WTC11 (cell line): ENCODE measurements around the gene RFNG. TPM values are rescaled to one million over a fixed set of nuclear protein-coding genes. Genes with fewer than 3 reads are reported as not detected.

ENCODE experiments used
- ATAC-seq: fragments of 200-7000 bp; cut with Tn5 transposase; 2 replicates; pipeline ENCODE4 v1.10.0; 2021; ENCODE audit warnings: mild to moderate bottlenecking, moderate library complexity
- CTCF ChIA-PET: fragments of 300-600 bp; sonication (Branson Sonifier 250); formaldehyde crosslinking; loops from one replicate; lab custom pipeline; 2021; ENCODE audit warnings: antibody characterized with exemption; lab: Charles Lee
- POLR2A ChIA-PET: fragments of 350-600 bp; sonication (Branson Sonifier 250); formaldehyde crosslinking; loops from one replicate; lab custom pipeline; 2021; ENCODE audit warnings: antibody characterized with exemption; lab: Charles Lee
- DNase-seq: peaks from one replicate; pipeline ENCODE4 v3.0.0; 2021; ENCODE audit warnings: low spot score
- H3K27ac Mint-ChIP-seq: 2 replicates; pipeline ENCODE4 v1.8.0; 2021; ENCODE audit warnings: mixed read lengths
- H3K27me3 Mint-ChIP-seq: 2 replicates; pipeline ENCODE4 v1.8.0; 2021; ENCODE audit warnings: low read depth, mild to moderate bottlenecking, moderate library complexity, mixed read lengths
- H3K36me3 Mint-ChIP-seq: 2 replicates; pipeline ENCODE4 v1.8.0; 2021; ENCODE audit warnings: mixed read lengths
- H3K4me1 Mint-ChIP-seq: 2 replicates; pipeline ENCODE4 v1.8.0; 2022; ENCODE audit warnings: mixed read lengths
- H3K4me3 Mint-ChIP-seq: 2 replicates; pipeline ENCODE4 v1.8.0; 2021; ENCODE audit warnings: mild to moderate bottlenecking, moderate library complexity, mixed read lengths
- H3K9me3 Mint-ChIP-seq: 2 replicates; pipeline ENCODE4 v1.8.0; 2021; ENCODE audit warnings: mixed read lengths
- FOXP1 ChIP-seq: sonication (generic); formaldehyde crosslinking; IDR thresholded peaks from 2 replicates; pipeline ENCODE4 v1.8.0; 2022; ENCODE audit warnings: missing genetic modification reagents, mild to moderate bottlenecking, moderate library complexity, borderline replicate concordance
- GABPB1 ChIP-seq: sonication (generic); formaldehyde crosslinking; IDR thresholded peaks from 2 replicates; pipeline ENCODE4 v1.8.1; 2023; ENCODE audit warnings: mild to moderate bottlenecking, missing genetic modification reagents
- RELA ChIP-seq: sonication (generic); formaldehyde crosslinking; IDR thresholded peaks from 2 replicates; pipeline ENCODE4 v1.8.1; 2022; ENCODE audit warnings: missing genetic modification reagents, mild to moderate bottlenecking, borderline replicate concordance
- SMAD3 ChIP-seq: sonication (generic); formaldehyde crosslinking; IDR thresholded peaks from 2 replicates; pipeline ENCODE4 v1.8.0; 2022; ENCODE audit warnings: missing genetic modification reagents, mild to moderate bottlenecking, borderline replicate concordance
- TCF7 ChIP-seq: sonication (generic); formaldehyde crosslinking; IDR thresholded peaks from 2 replicates; pipeline ENCODE4 v1.8.0; 2022; ENCODE audit warnings: mild to moderate bottlenecking, low read depth, missing genetic modification reagents, moderate library complexity
- ZNF138 ChIP-seq: sonication (generic); formaldehyde crosslinking; conservative IDR thresholded peaks from 2 replicates; pipeline ENCODE4 v1.8.1; 2022; ENCODE audit warnings: mild to moderate bottlenecking, moderate library complexity, missing genetic modification reagents
- ZNF263 ChIP-seq: sonication (generic); formaldehyde crosslinking; IDR thresholded peaks from 2 replicates; pipeline ENCODE4 v1.8.1; 2022; ENCODE audit warnings: low read depth, mild to moderate bottlenecking, moderate library complexity, missing genetic modification reagents
- ZNF317 ChIP-seq: sonication (generic); formaldehyde crosslinking; IDR thresholded peaks from 2 replicates; pipeline ENCODE4 v1.8.1; 2023; ENCODE audit warnings: low read depth, mild to moderate bottlenecking, moderate library complexity, missing genetic modification reagents, borderline replicate concordance
- ZNF423 ChIP-seq: fragments of 250-450 bp; sonication (Bioruptor Pico); IDR thresholded peaks from 2 replicates; pipeline ENCODE4 v2.1.2; 2022; ENCODE audit warnings: mild to moderate bottlenecking, moderate library complexity
- total RNA-seq: library from RNA; stranded (reverse); gene quantifications from 3 replicates; pipeline ENCODE4 v1.2.3, GENCODE V29; 2021
- TF ChIP-seq, protein P1 (sequence below): fragments of 250-450 bp; sonication (Bioruptor Pico); IDR thresholded peaks from 2 replicates; pipeline ENCODE4 v1.9.0; 2021; ENCODE audit warnings: mild to moderate bottlenecking, borderline replicate concordance
- TF ChIP-seq, protein P2 (sequence below): sonication (generic); formaldehyde crosslinking; conservative IDR thresholded peaks from 2 replicates; pipeline ENCODE4 v1.8.1; 2022; ENCODE audit warnings: mild to moderate bottlenecking, missing genetic modification reagents
- TF ChIP-seq, protein P3 (sequence below): sonication (generic); formaldehyde crosslinking; IDR thresholded peaks from 2 replicates; pipeline ENCODE4 v1.8.1; 2023; ENCODE audit warnings: mild to moderate bottlenecking, missing genetic modification reagents
- TF ChIP-seq, protein P4 (sequence below): sonication (generic); formaldehyde crosslinking; IDR thresholded peaks from 2 replicates; pipeline ENCODE4 v1.8.1; 2023; ENCODE audit warnings: mild to moderate bottlenecking, missing genetic modification reagents, borderline replicate concordance
- TF ChIP-seq, protein P5 (sequence below): sonication (generic); formaldehyde crosslinking; IDR thresholded peaks from 2 replicates; pipeline ENCODE4 v1.8.0; 2023; ENCODE audit warnings: missing genetic modification reagents

RFNG gene
- total RNA-seq, 1 experiment from 2014 or later: 41.6 TPM

DNA sequence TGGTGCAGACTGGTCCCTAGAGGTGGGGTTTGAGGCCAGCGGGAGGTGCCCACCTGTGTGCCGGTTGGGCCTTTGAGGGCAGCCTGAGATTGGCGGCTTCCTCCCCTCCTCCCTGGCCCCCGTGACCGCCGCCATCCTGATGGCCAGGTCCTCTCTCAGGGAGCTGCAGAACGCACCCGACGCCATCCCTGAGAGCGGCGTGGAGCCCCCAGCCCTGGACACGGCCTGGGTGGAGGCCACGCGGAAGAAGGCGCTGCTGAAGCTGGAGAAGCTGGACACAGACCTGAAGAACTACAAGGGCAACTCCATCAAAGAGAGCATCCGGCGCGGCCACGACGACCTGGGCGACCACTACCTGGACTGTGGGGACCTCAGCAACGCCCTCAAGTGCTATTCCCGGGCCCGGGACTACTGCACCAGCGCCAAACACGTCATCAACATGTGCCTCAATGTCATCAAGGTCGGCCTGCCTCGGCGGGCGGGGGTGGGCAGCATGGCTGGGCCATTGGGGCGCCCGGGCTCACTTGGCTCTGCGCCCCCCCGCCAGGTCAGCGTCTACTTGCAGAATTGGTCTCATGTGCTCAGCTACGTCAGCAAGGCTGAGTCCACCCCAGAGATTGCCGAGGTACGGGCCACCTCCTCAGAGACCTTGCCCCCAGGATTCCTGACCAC, 2.9 kb upstream of the RFNG start:
- no peaks in the 10 kb centered on the region for H3K27me3 Mint-ChIP-seq
- POLR2A ChIA-PET: interaction anchor here (0.5 to 1.6 kb wide), 2 partner anchors 17 to 323 kb away, joined by 3 to 5 read pairs; partner anchors contain the start of gene DCXR

DNA sequence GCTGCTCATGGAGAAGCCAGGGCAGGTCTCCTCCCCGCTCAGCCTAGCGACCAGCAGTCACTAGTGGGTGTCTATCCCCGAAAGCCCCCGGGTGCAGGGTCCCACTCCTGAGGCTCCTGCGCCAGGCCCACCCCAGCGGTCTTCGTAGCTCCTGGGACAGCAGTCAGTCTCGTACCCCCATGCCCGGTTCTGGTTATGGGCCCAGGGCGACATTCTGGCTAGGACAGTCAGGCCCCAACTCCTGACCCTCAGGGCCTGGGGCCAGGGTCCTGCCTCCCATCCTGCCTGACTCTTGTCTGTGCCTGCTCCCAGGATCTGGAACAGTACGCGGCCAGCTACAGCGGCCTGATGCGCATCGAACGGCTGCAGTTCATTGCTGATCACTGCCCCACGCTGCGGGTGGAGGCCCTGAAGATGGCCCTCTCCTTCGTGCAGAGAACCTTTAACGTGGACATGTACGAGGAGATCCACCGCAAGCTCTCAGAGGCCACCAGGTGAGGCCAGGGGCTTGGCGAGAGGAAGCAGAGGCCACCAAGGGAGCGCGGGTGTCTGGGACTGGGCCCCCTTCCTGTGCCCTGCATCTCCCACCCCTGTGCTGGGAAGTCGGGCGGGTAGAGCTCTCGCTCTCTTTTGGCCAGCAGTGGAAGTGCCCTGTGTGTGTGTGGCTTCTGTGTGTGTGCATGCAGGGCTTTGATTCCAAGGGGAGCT, 2.1 kb upstream of the RFNG start:
- no peak for DNase-seq
- H3K27me3 Mint-ChIP-seq: no peaks in the 10 kb centered on the region
- ATAC-seq: no peak
- POLR2A ChIA-PET: interaction anchor here (1.6 kb wide), 1 partner anchor 16 kb away, joined by 5 read pairs; the partner anchor contains the start of gene DCXR
- CTCF ChIA-PET: interaction anchor here (5.8 kb wide), 1 partner anchor 23 kb away, joined by 31 read pairs; the partner anchor contains the start of gene RAC3
- no peaks in the 10 kb centered on the region for H3K9me3 Mint-ChIP-seq
- H3K4me1 Mint-ChIP-seq: peaks cover 4% of the 10 kb centered on the region
- peaks cover 5% of the 10 kb centered on the region; the same call in 1 of the 2 replicates for H3K36me3 Mint-ChIP-seq
- TF ChIP-seq ZNF263 (CRISPR knock-in tag) (no peak), ZNF423 (CRISPR knock-in tag) (no peak), TCF7 (CRISPR knock-in tag) (no peak), GABPB1 (no peak)
- TF ChIP-seq, protein P1, sequence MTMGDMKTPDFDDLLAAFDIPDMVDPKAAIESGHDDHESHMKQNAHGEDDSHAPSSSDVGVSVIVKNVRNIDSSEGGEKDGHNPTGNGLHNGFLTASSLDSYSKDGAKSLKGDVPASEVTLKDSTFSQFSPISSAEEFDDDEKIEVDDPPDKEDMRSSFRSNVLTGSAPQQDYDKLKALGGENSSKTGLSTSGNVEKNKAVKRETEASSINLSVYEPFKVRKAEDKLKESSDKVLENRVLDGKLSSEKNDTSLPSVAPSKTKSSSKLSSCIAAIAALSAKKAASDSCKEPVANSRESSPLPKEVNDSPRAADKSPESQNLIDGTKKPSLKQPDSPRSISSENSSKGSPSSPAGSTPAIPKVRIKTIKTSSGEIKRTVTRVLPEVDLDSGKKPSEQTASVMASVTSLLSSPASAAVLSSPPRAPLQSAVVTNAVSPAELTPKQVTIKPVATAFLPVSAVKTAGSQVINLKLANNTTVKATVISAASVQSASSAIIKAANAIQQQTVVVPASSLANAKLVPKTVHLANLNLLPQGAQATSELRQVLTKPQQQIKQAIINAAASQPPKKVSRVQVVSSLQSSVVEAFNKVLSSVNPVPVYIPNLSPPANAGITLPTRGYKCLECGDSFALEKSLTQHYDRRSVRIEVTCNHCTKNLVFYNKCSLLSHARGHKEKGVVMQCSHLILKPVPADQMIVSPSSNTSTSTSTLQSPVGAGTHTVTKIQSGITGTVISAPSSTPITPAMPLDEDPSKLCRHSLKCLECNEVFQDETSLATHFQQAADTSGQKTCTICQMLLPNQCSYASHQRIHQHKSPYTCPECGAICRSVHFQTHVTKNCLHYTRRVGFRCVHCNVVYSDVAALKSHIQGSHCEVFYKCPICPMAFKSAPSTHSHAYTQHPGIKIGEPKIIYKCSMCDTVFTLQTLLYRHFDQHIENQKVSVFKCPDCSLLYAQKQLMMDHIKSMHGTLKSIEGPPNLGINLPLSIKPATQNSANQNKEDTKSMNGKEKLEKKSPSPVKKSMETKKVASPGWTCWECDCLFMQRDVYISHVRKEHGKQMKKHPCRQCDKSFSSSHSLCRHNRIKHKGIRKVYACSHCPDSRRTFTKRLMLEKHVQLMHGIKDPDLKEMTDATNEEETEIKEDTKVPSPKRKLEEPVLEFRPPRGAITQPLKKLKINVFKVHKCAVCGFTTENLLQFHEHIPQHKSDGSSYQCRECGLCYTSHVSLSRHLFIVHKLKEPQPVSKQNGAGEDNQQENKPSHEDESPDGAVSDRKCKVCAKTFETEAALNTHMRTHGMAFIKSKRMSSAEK (CRISPR knock-in tag): no peak
- TF ChIP-seq, all 79 proteins: peak for 0
- H3K4me3 Mint-ChIP-seq: peak overlapping the region; percentile 84
- H3K27ac Mint-ChIP-seq: no peak overlapping the region

More for the DNA sequence above, 2.9 kb upstream of the RFNG start:
- Mint-ChIP-seq H3K9me3 (no peaks in the 10 kb centered on the region), H3K27ac (no peak overlapping the region), H3K4me1 (peaks cover 4% of the 10 kb centered on the region), H3K36me3 (peaks cover 5% of the 10 kb centered on the region; the same call in 1 of the 2 replicates), H3K4me3 (no peak overlapping the region)
- no peak for DNase-seq
- ATAC-seq: no peak
- TF ChIP-seq ZNF138: no peak
- TF ChIP-seq, protein P2, sequence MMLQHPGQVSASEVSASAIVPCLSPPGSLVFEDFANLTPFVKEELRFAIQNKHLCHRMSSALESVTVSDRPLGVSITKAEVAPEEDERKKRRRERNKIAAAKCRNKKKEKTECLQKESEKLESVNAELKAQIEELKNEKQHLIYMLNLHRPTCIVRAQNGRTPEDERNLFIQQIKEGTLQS (CRISPR knock-in tag): no peak
- no peak for TF ChIP-seq SMAD3 (CRISPR knock-in tag)
- CTCF ChIA-PET: interaction anchor here (5.8 kb wide), 1 partner anchor 24 kb away, joined by 31 read pairs; the partner anchor contains the start of gene RAC3

DNA sequence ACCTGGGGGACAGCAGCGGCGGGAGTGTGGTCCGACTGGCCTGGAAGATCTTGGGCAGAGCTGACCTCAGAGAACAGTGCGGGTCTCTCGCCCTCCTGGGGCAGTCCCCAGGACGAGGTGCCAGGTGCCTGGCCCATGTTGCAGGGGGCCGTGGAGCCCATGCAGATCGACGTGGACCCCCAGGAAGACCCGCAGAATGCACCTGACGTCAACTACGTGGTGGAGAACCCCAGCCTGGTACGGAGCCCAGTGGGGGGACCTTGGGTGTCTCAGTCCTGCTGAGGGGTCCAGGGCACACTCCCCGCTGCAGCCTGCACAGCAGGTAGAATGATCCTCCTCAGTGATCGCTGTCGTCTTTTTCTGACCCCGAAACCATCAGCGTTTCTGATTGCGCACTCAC, 1.5 kb upstream of the RFNG start:
- no peak for ATAC-seq
- ChIA-PET POLR2A (interaction anchor here (1.6 kb wide), 1 partner anchor 16 kb away, joined by 5 read pairs; the partner anchor contains the start of gene DCXR), CTCF (interaction anchor here (5.8 kb wide), 1 partner anchor 23 kb away, joined by 31 read pairs; the partner anchor contains the start of gene RAC3)

More for the DNA sequence above, 1.5 kb upstream of the RFNG start:
- peaks cover 4% of the 10 kb centered on the region for H3K4me1 Mint-ChIP-seq
- DNase-seq: no peak
- H3K36me3 Mint-ChIP-seq: peaks cover 5% of the 10 kb centered on the region; the same call in 1 of the 2 replicates
- no peaks in the 10 kb centered on the region for H3K27me3 Mint-ChIP-seq
- TF ChIP-seq, protein P3, sequence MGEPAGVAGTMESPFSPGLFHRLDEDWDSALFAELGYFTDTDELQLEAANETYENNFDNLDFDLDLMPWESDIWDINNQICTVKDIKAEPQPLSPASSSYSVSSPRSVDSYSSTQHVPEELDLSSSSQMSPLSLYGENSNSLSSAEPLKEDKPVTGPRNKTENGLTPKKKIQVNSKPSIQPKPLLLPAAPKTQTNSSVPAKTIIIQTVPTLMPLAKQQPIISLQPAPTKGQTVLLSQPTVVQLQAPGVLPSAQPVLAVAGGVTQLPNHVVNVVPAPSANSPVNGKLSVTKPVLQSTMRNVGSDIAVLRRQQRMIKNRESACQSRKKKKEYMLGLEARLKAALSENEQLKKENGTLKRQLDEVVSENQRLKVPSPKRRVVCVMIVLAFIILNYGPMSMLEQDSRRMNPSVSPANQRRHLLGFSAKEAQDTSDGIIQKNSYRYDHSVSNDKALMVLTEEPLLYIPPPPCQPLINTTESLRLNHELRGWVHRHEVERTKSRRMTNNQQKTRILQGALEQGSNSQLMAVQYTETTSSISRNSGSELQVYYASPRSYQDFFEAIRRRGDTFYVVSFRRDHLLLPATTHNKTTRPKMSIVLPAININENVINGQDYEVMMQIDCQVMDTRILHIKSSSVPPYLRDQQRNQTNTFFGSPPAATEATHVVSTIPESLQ (CRISPR knock-in tag): no peak
- no peak for TF ChIP-seq RELA (CRISPR knock-in tag)
- no peak for TF ChIP-seq ZNF317
- TF ChIP-seq ZNF138: no peak
- TF ChIP-seq, protein P4, sequence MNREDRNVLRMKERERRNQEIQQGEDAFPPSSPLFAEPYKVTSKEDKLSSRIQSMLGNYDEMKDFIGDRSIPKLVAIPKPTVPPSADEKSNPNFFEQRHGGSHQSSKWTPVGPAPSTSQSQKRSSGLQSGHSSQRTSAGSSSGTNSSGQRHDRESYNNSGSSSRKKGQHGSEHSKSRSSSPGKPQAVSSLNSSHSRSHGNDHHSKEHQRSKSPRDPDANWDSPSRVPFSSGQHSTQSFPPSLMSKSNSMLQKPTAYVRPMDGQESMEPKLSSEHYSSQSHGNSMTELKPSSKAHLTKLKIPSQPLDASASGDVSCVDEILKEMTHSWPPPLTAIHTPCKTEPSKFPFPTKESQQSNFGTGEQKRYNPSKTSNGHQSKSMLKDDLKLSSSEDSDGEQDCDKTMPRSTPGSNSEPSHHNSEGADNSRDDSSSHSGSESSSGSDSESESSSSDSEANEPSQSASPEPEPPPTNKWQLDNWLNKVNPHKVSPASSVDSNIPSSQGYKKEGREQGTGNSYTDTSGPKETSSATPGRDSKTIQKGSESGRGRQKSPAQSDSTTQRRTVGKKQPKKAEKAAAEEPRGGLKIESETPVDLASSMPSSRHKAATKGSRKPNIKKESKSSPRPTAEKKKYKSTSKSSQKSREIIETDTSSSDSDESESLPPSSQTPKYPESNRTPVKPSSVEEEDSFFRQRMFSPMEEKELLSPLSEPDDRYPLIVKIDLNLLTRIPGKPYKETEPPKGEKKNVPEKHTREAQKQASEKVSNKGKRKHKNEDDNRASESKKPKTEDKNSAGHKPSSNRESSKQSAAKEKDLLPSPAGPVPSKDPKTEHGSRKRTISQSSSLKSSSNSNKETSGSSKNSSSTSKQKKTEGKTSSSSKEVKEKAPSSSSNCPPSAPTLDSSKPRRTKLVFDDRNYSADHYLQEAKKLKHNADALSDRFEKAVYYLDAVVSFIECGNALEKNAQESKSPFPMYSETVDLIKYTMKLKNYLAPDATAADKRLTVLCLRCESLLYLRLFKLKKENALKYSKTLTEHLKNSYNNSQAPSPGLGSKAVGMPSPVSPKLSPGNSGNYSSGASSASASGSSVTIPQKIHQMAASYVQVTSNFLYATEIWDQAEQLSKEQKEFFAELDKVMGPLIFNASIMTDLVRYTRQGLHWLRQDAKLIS: no peak
- TF ChIP-seq, protein P2 (CRISPR knock-in tag): no peak
- 0 out of 2 replicates have a peak, but pooled peaks have one; percentile 12 for TF ChIP-seq FOXP1 (CRISPR knock-in tag)
- TF ChIP-seq, protein P5, sequence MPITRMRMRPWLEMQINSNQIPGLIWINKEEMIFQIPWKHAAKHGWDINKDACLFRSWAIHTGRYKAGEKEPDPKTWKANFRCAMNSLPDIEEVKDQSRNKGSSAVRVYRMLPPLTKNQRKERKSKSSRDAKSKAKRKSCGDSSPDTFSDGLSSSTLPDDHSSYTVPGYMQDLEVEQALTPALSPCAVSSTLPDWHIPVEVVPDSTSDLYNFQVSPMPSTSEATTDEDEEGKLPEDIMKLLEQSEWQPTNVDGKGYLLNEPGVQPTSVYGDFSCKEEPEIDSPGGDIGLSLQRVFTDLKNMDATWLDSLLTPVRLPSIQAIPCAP: no peak
- no peak for TF ChIP-seq ZNF423 (CRISPR knock-in tag)
- no peaks in the 10 kb centered on the region for H3K9me3 Mint-ChIP-seq
- peak overlapping the region; percentile 84 for H3K4me3 Mint-ChIP-seq
- no peak overlapping the region for H3K27ac Mint-ChIP-seq
